Lower lobe of right lung (tissue), 2 donors: ENCODE data around the gene SLC49A3. TPM values are rescaled to one million over a fixed set of nuclear protein-coding genes. Genes with fewer than 3 reads are reported as not detected.
"Not testable (repeated sequence)": the region's sequence is repeated elsewhere in the genome, so short reads cannot be mapped to it uniquely, and the experiment has no call there.

Experiments
- ATAC-seq, 2 donors: fragments of 200-7000 bp; cut with Tn5 transposase; one replicate each; pipeline ENCODE4 v1.9.1; 2020 to 2022; ENCODE audit warnings: mild to moderate bottlenecking in 2 of 2, moderate library complexity in 2 of 2
- DNase-seq: peaks from one replicate; pipeline ENCODE4 v3.0.0-alpha.2; 2020
- H3K27ac ChIP-seq: fragments of 200-600 bp; one replicate; pipeline ENCODE4 v1.8.0; 2022
- H3K27me3 ChIP-seq: fragments of 200-600 bp; one replicate; pipeline ENCODE4 v1.8.0; 2022; ENCODE audit warnings: low read depth
- H3K36me3 ChIP-seq: fragments of 200-600 bp; one replicate; pipeline ENCODE4 v1.8.0; 2022; ENCODE audit warnings: mild to moderate bottlenecking
- H3K4me1 ChIP-seq: fragments of 200-600 bp; one replicate; pipeline ENCODE4 v1.8.0; 2022
- H3K4me3 ChIP-seq: fragments of 200-600 bp; one replicate; pipeline ENCODE4 v1.8.0; 2022; ENCODE audit warnings: mild to moderate bottlenecking
- H3K9me3 ChIP-seq: fragments of 200-600 bp; one replicate; pipeline ENCODE4 v1.8.0; 2022
- intact Hi-C: fragments of 100-400 bp; cut with DNase I; formaldehyde crosslinking; loops from one replicate; pipeline ENCODE4 v1.11.0; 2022
- total RNA-seq: library from RNA; stranded (reverse); fragmentation: NEBNext Ultra II Directional; extraction: Animal tissue kit (Norgen Biotek cat#: 25700); gene quantifications from one replicate; pipeline ENCODE4 v1.2.1, GENCODE V29; 2021
- TF ChIP-seq, protein P1 (sequence below): fragments of 200-600 bp; IDR thresholded peaks from one replicate; pipeline ENCODE4 v1.8.0; 2022; ENCODE audit warnings: antibody characterized with exemption, mild to moderate bottlenecking
- donor health status: DM: no; HTN: yes; CAD: no; lungs with severe emphysema.

Gene SLC49A3
- total RNA-seq, 1 donor from 2014 or later: 31.5 TPM

DNA sequence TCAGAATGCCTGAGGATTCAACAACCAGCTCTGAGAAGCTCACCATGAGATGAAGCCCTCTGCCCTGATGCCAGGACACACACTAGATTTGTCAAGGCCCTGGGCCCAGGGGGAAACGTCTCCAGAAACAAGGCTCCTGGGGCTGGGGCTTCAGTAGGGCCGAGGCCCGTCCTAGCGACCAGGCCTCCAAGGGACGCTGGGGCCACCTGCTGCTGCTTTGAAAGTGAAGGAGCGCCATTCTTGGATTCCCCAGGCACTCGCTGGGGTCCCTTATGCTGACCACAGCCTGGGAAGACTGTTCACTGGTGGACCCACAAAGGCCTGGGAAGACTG lies 39.7 kb downstream of the SLC49A3 start:
- TF ChIP-seq, protein P1, sequence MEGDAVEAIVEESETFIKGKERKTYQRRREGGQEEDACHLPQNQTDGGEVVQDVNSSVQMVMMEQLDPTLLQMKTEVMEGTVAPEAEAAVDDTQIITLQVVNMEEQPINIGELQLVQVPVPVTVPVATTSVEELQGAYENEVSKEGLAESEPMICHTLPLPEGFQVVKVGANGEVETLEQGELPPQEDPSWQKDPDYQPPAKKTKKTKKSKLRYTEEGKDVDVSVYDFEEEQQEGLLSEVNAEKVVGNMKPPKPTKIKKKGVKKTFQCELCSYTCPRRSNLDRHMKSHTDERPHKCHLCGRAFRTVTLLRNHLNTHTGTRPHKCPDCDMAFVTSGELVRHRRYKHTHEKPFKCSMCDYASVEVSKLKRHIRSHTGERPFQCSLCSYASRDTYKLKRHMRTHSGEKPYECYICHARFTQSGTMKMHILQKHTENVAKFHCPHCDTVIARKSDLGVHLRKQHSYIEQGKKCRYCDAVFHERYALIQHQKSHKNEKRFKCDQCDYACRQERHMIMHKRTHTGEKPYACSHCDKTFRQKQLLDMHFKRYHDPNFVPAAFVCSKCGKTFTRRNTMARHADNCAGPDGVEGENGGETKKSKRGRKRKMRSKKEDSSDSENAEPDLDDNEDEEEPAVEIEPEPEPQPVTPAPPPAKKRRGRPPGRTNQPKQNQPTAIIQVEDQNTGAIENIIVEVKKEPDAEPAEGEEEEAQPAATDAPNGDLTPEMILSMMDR: no peak
- intact Hi-C loops: no loop called here
- H3K27ac ChIP-seq: no peak overlapping the region
- no peaks in the 10 kb centered on the region for H3K4me1 ChIP-seq
- DNase-seq (peak; percentile 34), ATAC-seq (no peak)
- H3K4me3 ChIP-seq: no peak overlapping the region
- no peaks in the 10 kb centered on the region for H3K36me3 ChIP-seq
- H3K27me3 ChIP-seq: peaks cover 44% of the 10 kb centered on the region
- H3K9me3 ChIP-seq: no peaks in the 10 kb centered on the region

DNA sequence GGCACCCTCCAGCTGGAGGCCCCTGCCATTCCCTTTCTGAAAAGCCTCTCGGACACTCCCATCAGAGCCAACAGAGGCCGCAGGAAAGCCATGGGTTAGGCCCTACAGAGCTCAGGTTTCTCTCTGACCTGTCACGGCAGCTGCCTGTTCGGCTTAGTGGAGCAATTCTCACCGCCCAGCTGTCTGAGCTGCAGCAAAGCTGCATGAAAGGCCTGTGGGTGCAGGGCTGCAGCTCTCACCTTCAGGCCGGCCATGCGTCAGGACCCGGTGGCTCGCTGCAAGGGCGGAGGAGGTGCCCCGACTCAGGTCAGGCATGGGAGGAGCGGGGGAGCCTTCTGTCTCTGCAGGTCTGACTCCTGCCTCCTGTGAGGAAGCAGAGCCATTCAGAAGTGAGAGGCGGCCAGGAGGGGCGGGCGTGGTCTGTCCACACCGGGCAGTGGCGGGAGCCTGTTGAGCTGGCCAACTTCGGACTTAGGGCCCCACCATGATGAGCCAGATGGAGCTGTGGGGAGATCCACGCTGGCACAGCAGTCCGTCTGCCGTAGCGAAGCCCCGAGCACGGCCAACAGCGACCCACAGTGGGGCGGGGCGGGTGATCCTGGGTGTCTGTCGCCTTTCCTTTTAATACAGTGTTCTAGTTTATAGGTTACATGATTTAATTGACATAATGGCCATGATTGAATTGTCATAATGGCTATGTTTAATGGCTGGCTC lies 40.2 kb downstream of the SLC49A3 start:
- no peaks in the 10 kb centered on the region for H3K4me1 ChIP-seq
- H3K36me3 ChIP-seq: no peaks in the 10 kb centered on the region
- DNase-seq (peak; percentile 43), ATAC-seq (no peak)
- peaks cover 44% of the 10 kb centered on the region for H3K27me3 ChIP-seq
- no peaks in the 10 kb centered on the region for H3K9me3 ChIP-seq
- no peak overlapping the region for H3K4me3 ChIP-seq
- no peak overlapping the region for H3K27ac ChIP-seq
- TF ChIP-seq, protein P1: no peak
- intact Hi-C loops: no loop called here

DNA sequence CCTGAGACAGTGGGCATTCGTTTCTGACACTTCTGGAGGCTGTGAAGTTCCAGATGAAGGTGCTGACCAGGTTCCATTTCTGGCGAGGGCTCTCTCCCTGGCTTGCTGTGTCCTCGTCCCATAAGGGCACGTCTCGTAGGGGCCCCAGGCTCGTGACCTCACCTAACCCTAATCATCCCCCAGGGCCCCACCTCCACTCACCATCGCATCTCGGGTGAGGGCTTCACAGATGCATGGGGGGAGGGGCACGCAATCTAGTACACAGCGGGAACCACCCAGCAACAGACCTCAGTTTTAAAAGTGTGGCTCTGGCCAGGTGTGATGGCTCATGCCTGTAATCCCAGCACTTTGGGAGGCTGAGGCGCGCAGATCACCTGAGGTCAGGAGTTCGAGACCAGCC lies 41.5 kb downstream of the SLC49A3 start:
- peaks cover 44% of the 10 kb centered on the region for H3K27me3 ChIP-seq
- no peak for DNase-seq
- intact Hi-C loops: no loop called here

GRCh38 chr4:646460-646859 lies 42.5 kb downstream of the SLC49A3 start:
- peak; percentile 45 for DNase-seq
- TF ChIP-seq, protein P1: no peak
- intact Hi-C loops: no loop called here
- no peak for ATAC-seq
- no peak overlapping the region for H3K27ac ChIP-seq
- H3K36me3 ChIP-seq: no peaks in the 10 kb centered on the region
- H3K27me3 ChIP-seq: peaks cover 40% of the 10 kb centered on the region
- no peak overlapping the region for H3K4me3 ChIP-seq
- H3K4me1 ChIP-seq: no peaks in the 10 kb centered on the region
- H3K9me3 ChIP-seq: no peaks in the 10 kb centered on the region

More for the DNA sequence above, 41.5 kb downstream of the SLC49A3 start:
- TF ChIP-seq, protein P1: no peak
- no peak for ATAC-seq
- Histone ChIP-seq H3K36me3 (no peaks in the 10 kb centered on the region), H3K27ac (no peak overlapping the region), H3K4me1 (no peaks in the 10 kb centered on the region), H3K4me3 (no peak overlapping the region), H3K9me3 (no peaks in the 10 kb centered on the region)

DNA sequence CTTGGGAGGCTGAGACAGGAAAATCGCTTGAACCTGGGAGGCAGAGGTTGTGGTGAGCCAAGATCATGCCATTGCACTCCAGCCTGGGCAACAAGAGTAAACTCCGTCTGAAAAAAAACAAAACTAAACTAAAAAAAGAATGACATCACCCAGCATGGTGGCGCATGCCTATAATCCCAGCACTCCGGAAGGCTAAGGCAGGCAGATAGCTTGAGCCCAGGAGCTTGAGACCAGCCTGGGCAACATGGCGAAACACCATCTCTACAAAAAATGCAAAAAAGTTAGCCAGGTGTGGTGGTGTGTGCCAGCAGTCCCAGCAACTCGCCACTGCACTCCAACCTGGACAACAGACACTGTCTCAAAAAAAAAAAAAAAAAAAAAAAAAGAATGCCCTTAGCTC lies 46.6 kb downstream of the SLC49A3 start:
- peaks cover 17% of the 10 kb centered on the region for H3K27me3 ChIP-seq
- ATAC-seq, intact Hi-C loops, H3K4me1 ChIP-seq, H3K27ac ChIP-seq, DNase-seq, H3K36me3 ChIP-seq, H3K4me3 ChIP-seq, H3K9me3 ChIP-seq: not testable (repeated sequence)

- intact Hi-C loops: no loop called here
- H3K4me1 ChIP-seq: no peaks in the 10 kb centered on the region
- H3K27ac ChIP-seq: no peak overlapping the region
- H3K9me3 ChIP-seq: no peaks in the 10 kb centered on the region
- TF ChIP-seq, protein P1: no peak
- no peaks in the 10 kb centered on the region for H3K36me3 ChIP-seq
- H3K27me3 ChIP-seq: peaks cover 10% of the 10 kb centered on the region
- H3K4me3 ChIP-seq: no peak overlapping the region
- ATAC-seq (no peak), DNase-seq (peak; percentile 26)
Measured at GRCh38 chr4:637536-638280, 51.2 kb downstream of the SLC49A3 start.
